DMS114 treated with DMSO at 0.1 percent for 48 hours (cell line): ENCODE results near the gene GPR45.

Experiments used
- DNase-seq: peaks from one replicate; lab custom pipeline; 2025; ENCODE audit not compliant: unreplicated experiment; lab: John Stamatoyannopoulos, UW

The GPR45 gene

DNA sequence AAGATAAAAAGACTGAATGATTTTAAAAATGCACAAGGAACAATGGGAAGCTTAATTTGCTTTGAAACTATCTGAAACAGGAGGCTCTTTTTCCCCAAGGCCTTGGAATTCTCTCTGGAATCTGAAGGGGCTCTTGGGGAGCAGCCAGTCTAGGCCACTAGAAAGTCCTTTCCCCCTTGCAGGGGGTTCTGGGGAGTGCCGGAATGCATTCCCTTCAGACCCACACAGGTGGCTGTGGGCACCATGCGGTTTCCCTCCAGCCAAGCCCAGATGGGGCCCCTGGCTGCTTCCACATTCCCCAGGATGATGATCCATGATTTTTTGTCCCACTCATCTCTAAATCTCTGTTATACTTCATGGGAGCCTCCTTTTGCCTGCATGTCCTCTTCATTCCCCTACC lies 10.7 kb downstream of the GPR45 start:
- no peak for DNase-seq

GRCh38 chr2:105254531-105255210 lies 13.1 kb downstream of the GPR45 start:
- DNase-seq = no peak

DNA sequence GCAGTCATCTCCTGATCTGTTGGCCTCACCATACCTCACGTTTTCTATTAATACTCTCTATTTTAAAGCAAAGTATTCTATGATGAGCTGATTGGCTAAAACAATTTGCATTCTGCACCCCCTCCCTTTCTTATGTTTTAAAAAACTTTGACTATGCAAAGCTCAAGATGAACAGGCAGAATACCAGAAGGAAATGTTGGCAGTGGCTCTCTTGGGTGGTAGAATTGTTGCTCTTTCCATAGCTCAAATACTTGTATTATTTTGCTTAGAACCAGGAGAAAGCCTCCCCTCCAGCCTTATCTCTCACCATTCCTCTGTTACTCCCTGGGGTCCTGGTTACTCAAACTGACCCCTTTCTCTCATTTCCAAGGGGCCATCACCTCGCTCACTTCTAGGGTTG lies 14.4 kb downstream of the GPR45 start:
- DNase-seq = no peak

GRCh38 chr2:105256431-105257047 lies 15.0 kb downstream of the GPR45 start:
- no peak for DNase-seq

GRCh38 chr2:105257981-105258380 lies 16.4 kb downstream of the GPR45 start:
- no peak for DNase-seq

- no peak for DNase-seq
These were observed 17.4 kb downstream of the GPR45 start for GRCh38 chr2:105258835-105259350.

- DNase-seq = no peak
These were observed 19.5 kb downstream of the GPR45 start for GRCh38 chr2:105261061-105261460.

- no peak for DNase-seq
These were observed 21.1 kb downstream of the GPR45 start for GRCh38 chr2:105262651-105263091.

DNA sequence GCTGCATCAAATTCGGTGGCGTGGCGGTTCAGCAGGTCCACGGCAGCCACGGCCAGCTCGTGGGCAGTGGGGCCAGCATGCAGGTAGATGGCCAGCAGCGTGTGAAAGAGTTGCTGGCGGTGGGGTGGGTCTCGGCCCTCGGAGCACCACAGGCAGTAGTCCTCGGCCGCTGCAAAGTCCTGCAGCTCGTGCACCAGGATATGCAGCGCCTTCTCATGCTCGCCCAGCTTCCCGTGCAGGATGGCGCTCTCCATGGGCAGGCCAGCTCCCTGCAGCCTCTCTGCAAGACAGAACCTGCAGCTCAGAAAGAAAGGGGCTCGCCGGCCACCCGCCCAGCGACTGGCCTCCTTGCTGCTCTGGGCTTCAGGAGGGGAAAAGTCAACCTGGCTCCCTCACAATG lies 27.9 kb downstream of the GPR45 start:
- no peak for DNase-seq

GRCh38 chr2:105271393-105272045 lies 30.0 kb downstream of the GPR45 start:
- DNase-seq = no peak

DNA sequence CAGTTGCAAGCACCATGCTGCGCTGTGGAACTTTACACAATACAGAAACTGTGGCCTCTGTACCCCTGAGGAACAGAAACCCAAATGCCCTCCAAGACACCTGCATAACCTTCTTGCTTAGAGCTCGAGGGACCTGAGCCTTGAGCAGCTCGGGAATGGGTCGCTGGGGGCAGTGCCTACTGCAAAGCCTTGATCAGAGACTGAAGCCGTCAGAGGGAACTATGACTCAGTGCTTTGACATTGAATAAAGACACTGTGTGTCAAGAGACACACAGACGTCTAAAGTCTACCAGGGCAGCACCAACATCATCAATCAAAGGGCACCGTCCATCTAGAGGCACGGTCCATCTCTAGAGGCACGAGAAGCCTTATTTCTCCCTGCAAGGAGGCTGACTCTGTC lies 30.6 kb downstream of the GPR45 start:
- no peak for DNase-seq

DNA sequence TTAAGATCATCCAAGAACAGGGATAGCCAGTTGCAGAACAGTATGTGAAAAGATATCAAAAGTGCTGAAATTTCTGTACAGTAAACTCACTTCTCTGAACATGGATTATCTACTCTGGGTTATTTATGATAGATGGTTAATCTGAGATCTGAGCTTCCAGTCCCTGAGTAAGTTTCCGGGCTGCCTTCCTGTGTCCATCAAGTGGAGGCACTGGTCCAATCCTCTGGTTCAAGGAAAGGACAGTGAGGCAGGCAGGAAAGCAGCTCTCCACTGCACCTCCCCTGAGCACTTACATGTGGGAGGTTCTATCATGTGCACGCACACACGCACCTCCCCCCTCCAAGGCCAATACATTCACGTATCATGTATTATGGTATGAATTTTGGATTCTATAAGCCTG lies 32.5 kb downstream of the GPR45 start:
- no peak for DNase-seq

DNA sequence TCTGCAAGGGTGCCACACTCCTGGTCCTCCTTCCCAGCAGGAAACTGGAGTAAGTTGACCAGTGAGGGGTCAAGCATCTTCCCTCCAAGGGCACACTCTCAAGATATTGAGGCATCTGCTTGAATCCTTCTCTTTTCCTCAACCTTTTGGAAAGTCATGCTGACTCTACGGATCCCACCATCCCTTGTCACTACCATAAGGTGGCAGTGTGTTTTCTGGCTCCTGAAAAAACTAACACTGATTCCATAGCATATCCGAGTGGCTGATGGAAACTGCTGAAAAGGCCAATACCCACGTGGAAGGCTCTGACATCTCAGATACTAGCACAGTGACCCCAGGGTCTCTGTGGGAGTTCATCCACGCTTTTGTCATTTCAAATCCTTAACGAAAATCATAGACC lies 37.1 kb downstream of the GPR45 start:
- DNase-seq = no peak

DNA sequence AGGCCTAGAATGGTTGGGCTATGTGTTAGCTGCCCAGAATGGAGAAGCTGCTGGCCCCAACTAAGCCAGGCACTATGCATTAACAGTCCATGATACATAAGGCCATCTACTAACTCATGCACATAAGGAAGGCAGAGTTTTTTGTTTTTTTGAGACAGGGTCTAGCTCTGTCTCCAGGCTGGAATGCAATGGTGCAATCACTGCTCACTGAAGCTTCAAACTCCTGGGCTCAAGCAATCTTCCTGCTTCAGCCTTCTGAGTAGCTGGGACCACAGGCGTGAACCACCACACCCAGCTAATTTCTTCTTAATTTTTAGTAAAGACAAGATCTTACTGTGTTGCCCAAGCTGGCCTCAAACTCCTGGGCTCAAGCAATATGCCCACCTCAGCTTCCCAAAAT lies 37.6 kb downstream of the GPR45 start:
- DNase-seq = no peak

- DNase-seq = no peak
These were observed 38.7 kb downstream of the GPR45 start for GRCh38 chr2:105280281-105280680.

GRCh38 chr2:105283532-105283931 lies 42.0 kb downstream of the GPR45 start:
- DNase-seq = no peak

- no peak for DNase-seq
These were observed 46.1 kb downstream of the GPR45 start for GRCh38 chr2:105287692-105288091.

DNA sequence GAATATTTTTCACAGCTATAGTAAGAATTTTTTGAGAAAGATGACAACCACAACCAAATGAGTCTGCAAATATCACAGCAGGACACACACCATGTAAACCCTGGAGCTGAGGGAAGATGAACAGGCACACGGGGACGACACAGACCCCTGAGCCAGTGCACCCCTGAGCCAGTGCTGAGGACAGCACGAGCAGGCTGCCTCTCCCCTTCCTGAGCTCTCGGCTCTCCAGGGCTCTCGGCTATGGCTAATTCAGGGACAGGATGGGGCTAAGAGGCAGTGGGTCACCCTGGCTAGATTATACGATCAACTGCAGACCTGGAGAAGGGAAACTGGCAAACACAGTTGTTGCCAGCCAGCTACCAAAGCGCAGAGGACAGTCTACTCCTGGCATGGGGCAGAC lies 46.6 kb downstream of the GPR45 start:
- DNase-seq = no peak

GRCh38 chr2:105290981-105291660 lies 49.6 kb downstream of the GPR45 start:
- DNase-seq = no peak

DNA sequence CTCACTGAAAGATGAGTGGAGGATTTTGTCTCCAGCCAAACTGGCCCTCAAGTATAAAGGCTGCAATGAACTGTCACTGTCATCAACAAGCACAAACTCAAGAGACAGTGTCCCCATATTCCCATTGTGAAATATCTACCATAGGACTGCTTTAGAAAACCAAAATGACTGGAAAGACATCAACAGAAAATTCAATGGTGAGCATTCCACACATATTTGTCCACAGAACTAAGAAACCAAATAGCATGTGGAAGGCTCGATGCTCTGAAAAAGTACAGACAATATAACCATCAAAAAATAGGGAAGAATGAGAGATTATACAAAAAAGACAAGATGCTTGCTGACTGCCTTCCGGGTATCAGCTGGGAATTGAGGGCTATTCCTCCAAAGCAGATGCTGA lies 50.4 kb downstream of the GPR45 start:
- no peak for DNase-seq
